GM21737 (cell line): Measurements from ENCODE around the gene AQP10.
A peak's percentile ranks its signal among the peaks of the same experiment; 100 is the strongest.
"Not testable (repeated sequence)": the region's sequence is repeated elsewhere in the genome, so short reads cannot be mapped to it uniquely, and the experiment has no call there.

Experiments used
- ATAC-seq: cut with Tn5 transposase; IDR thresholded peaks from one replicate; pipeline ENCODE4 v1.9.1; 2021; ENCODE audit warnings: mild to moderate bottlenecking, moderate library complexity; ENCODE audit not compliant: unreplicated experiment

The AQP10 gene

DNA sequence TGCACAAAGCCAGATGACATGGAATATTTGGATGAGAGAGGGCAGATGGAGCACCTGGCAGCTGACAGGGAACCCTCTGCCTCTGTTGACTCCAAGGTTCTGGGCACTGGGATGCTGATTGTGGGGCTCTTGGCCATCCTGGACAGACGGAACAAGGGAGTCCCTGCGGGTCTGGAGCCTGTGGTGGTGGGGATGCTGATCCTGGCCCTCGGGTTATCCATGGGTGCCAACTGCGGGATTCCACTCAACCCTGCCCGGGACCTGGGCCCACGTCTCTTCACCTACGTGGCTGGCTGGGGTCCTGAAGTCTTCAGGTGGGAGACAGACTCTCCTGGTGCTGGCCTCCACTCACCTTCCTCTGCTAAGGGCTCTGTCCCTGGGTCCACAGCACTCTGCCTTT, 2.6 kb downstream of the AQP10 start:
- no peak for ATAC-seq

DNA sequence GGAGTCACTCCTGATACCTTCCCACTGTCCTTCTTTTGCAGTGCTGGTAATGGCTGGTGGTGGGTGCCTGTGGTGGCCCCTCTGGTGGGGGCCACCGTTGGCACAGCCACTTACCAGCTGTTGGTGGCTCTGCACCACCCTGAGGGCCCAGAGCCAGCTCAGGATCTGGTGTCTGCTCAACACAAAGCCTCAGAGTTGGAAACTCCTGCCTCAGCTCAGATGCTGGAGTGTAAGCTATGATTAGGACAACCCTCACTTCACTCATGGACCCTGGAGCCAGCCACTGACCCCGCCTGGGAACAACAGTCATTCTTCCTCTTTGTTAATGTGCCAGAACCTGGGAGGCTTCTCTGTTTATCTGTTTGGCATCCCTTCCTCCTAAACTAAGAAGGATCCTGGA, 3.3 kb downstream of the AQP10 start:
- ATAC-seq: no peak

DNA sequence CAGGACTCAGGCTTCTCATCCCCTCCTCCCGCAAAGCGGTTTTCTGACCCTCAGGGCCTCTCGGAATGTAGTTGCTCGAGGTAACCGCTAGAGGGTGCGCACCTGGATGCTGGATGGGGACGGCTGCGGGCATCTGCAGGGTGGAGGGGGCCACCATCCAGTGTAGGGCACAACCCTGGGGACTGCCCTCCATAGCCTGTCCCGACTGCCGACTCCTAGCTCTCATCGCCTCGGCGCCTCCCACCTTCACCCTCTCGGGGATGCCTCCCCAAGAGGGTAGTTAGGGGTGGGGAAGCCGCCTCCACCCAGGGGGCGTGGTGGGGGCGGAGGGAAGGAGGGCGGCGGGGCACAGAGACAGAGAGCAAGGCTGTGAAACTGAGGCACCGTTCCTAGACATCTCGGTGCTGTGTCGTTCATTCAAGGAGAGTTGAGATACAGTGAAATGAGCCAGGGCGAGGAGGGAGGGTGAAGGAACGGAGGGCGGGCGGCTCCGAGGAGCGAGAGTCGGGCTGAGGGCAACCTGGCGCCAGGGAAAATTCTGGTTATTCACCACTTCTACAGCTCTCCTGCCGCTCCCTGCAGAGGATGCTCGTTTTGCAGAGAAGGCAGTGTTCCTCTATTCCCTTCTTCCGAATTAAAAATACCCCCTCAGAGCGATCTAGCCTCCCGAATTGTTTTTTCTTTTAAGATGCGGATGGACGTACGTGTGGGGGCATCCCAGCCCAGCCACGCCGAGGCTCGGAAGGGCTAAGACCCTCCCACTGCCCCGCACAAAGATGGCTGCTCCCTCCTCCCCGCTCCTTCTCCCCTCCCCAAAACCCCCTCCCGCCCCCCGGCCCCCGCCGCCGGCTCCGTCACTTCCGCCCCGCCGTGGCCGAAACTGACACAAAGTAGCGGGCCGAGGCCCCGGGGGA, 4.0 kb downstream of the AQP10 start, which contains the start of gene ATP8B2:
Gene ATP8B2 (plus strand): TSS at position 857 of the 914 bp plus-strand sequence. CDS start 2,617 bp downstream, outside the sequence.
- ATAC-seq: peak; percentile 39

DNA sequence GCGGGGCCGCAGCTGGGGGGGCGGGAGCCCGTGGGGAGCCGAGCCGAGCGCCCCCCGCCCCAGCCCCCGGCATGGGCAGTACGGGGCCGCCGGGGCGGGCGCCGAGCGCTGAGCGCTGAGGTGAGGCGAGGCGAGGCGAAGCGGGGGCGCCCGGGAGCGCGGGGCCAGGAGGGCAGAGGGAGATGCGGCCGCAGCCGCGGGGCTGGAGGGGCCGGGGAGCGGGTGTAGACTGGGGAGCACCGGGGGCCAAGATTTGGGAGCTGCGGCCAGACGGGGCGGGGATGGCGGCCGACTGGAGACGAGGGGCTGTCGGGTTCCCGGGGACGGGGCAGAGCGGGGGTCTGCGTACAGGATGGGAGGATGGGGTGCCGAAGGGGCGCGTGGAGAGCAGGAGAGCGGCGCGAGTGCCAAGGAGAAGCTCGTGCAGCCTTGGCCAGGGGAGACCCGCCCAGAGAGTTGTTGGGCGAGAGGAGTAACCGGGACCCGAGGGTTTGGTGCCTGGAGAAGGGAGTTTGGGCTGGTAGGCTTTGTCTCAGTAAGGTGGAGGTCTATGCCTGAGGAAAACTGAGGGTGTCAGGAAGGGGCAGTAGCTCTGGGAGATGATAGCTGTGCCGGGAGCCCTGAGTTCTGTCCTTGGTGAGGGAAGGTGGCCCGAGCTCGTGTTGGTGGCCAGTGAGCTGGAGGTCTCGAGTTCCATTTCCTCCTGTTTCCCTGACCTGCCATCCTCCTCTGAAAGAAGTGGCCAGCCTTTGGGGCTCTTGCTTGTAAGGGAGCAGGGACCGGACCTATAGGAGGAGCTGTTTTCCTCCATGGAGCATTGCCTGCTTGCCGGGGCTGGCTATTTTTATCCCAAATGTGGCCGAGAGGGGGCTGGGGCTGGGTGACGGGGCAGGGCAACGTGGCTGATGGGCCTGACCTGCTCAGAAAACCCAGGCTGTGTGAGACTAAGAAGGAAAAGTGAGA, 5.0 kb downstream of the AQP10 start:
- ATAC-seq: no peak

DNA sequence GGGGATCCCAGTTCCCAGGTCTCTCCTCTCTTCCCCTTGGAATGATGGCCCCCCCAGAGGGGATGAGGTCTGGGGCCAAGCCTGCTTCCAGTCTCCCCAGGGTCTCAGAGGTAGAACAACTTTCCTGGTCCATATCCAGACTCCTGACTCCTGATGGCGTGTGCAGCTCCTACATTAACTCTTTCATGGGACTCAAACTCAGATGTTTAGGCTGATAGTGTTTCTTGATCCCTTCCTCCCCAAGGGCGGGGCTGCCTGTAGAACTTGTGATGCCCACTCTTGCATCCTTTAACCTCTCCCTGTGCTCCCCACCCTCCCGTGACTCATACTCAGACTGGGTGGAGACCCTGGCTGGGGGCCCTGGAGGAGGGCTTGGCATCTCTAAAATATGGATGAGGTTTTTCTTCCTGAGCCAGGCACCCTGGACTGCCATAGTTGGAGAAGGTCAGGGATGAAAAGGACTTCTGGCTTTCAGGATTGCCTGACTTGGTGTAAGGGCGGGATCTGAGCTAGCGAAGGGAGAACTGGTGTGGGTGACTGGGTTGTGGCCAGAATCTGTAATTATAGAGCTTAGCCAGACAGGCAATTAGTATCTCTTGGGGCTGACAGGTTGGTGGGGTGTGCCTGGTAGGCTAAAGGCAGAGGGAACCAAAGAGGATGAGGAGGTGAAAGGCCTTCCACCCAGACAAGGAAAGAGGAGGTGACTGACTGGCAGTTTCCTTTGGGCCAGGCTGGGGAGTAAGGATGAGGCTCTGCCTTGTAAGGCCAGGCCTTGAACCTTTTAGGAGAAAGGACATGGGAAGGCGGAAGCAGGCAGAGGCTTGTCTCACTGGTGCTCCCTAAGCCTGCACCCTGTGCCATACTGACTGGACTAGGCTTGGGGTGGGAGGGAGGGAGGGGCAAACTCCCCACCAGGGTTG, 5.9 kb downstream of the AQP10 start:
- ATAC-seq: no peak

DNA sequence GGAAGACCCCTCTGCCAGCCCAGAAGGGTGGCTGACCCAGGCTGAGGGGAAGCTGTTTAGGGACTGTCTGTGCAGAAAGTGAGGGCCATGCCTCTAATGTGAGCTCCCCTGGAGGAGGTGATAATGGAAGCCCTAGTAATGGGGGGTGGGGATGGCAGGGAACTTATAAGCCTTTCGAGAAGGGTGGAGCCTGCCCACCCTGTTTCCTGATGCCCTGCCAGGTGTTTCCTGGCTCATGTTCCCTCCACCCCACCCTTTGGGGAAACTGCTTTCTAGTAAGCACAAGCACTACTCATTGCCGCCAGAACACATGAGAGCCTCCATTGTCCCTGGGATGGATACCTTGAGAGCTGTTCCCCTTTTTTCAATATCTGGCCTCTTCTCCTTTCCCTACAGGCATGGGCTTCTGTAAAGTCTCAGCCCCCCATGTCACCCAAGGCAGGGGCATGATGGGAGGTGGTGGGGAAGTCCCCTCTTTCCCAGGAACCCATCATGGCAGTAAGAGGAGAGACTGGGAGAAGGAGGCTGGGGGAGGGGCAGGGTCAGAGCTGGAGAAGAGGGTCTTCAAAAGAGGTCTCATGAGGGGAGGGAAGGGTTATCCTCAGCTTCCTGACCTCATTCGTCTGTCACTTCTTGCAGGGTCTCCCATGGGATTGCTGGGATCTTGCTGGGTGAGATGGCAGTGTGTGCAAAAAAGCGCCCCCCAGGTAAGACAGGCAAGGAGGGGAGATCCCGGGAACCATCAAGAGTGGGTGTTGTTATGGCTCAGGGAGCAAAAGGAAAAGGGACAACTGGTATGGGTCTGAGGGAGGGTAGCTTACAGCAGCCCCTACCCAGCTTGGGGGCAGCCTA, 6.8 kb downstream of the AQP10 start:
- ATAC-seq: no peak

DNA sequence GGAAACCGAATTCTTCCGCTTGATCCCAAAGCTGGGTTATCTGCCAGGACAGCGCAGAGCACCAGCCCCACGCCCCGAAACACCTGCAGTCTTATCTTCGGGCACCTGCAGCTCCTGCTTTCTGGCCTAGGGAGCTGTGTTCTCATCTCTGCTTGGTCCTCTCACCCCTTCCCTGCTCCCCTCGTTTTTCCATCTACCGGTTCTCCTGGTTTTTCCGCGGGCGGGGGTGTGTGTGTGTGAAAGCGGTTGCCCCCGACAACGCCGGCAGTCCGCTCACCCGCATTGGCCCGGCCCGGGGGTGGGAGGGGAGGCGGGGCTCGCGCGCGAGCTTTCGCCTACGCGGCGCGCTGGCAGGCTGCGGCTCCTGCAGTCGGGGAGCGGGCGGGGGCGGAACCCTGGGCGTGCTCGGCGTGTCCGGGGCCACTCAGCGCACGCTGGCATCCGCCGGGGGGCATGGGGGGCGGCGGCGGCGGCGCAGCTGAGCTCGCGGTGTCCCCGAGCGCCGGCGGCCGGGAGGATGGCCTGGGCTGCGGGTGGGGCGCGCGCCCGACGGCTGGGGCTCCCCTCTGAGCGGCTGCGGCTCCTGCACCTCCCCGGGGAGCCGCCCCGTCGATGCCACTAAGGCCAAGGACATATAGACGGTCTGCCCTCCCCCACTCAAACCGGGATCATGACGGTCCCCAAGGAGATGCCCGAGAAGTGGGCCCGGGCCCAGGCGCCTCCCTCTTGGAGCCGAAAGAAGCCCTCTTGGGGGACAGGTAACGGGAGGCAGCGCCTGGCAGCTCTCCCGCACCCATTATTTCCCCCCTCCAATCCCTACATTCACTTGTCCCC, 7.6 kb downstream of the AQP10 start:
- no peak for ATAC-seq

DNA sequence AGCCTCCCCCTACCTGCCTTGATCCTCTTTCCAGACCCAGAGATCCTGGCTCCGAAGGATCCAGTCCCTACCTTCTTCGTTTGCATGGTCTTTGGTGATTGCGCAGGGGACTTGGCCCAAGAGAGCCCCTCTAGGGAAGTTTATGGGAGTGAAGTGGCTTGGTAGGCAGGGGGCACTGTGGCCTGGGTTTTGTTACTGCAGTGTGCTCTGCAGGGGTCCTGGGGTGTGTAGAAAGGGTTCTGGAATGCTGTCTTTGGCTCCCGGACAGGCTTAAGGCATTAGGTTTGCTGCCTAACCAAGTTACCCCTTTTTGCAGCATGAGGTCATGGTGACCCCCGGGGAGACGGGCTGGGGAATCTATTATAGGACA, 8.2 kb downstream of the AQP10 start:
- no peak for ATAC-seq

DNA sequence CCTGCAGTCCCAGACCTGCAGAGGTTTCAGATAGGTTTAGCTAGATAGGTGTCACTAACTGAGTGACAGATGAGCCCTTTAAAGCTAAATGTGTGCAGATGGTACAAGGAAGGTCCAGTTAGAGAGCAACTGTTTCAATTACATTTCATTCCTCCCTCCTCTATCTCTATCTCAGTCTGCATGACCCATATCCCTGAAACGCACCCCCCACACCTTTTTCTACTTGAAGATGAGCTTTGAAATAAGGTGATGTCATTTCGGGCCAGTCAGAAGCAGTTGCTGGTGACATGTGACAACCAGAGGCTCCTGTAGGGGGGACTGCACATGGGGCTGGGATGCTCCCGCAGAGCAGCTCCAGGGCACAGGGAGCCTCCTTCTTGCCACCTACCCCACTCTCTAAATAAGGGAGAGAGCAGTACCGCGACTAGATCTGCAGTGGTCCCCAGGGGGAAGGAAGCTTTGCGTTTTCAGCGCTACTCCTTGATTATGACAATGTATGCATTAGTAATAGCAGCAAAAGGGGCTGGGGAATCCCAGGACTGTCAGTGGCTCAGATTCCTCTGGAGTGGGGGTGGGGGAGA, 8.7 kb downstream of the AQP10 start:
- no peak for ATAC-seq

DNA sequence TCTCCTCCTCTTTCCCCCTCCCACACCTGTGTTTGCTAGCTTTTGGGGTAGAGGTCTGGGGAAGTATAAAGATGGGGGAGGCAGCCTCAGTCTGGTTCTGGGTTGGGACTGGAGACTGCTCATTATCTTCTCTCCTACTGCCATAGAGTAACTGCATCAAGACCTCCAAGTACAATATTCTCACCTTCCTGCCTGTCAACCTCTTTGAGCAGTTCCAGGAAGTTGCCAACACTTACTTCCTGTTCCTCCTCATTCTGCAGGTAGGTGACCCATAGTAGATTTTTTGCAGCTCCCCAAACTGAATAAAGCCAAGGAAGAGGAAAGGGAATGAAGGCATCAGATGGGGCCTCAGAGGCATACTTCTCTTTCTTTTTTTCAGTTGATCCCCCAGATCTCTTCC, 9.8 kb downstream of the AQP10 start:
- no peak for ATAC-seq

DNA sequence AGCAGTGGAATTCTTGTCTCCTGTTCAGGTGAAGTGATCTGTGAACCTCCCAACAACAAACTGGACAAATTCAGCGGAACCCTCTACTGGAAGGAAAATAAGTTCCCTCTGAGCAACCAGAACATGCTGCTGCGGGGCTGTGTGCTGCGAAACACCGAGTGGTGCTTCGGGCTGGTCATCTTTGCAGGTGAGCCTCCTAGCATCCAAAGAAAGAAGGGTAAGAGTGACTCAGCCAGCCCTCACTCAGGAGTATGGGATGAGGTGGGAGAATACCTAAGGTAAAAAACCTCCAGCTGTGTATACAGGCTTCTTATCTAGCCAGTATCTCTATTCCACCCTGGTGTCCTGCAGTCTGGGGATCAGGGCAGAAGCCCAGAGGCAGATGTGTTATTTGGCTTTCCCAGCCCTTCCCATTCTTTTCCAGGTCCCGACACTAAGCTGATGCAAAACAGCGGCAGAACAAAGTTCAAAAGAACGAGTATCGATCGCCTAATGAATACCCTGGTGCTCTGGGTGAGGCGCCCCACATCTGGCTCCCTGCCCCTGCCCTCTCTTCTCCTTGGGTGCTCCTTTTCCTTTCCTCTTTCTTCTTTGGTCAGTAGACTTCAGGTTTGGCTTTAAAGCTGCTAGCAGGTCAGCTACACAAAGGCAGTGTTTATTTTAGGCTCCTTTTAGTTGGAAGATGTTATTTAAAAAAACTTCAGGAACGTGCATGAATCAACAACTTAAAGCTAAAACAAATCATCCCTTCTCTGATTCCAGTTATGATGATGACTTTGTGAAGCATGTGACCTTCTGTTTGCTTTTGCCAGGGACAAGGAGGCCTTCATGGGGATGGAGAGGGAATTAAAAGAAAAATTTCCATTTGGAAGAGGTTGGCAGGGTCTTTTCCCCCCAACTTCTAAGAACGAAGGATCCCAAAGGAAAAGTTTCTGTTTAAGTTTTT, 13.5 kb downstream of the AQP10 start:
- ATAC-seq: no peak

DNA sequence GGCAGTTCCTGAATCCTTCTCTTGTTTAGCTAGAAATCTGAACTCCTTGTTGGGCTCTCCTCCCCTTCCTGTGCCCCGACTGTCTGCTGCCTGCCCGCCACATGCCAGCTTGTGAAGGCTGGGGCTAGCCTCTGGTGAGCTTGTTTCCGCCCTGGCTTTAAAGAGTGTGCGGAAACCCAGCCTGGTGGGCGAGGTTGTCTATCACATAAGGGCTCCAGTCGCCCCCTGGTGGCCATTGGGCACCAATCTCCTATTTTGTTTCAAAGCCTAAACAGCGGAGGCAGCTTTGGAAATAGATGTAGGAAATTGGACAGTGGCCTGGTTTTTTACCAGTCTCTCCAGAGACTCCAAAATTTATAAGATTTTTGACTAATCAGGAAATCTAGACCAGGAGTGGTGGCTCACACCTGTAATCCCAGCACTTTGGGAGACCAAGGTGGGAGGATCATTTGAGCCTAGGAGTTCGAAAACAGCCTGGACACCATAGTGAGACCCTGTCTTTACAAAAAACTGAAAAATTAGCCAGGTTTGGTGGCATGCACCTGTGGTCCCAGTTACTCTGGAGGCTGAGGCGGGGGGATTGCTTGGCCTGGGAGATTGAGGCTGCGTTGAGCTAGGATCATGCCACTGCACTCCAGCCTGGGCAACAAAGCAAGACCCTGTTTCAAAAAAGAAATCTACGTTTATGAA, 14.3 kb downstream of the AQP10 start:
- no peak for ATAC-seq

DNA sequence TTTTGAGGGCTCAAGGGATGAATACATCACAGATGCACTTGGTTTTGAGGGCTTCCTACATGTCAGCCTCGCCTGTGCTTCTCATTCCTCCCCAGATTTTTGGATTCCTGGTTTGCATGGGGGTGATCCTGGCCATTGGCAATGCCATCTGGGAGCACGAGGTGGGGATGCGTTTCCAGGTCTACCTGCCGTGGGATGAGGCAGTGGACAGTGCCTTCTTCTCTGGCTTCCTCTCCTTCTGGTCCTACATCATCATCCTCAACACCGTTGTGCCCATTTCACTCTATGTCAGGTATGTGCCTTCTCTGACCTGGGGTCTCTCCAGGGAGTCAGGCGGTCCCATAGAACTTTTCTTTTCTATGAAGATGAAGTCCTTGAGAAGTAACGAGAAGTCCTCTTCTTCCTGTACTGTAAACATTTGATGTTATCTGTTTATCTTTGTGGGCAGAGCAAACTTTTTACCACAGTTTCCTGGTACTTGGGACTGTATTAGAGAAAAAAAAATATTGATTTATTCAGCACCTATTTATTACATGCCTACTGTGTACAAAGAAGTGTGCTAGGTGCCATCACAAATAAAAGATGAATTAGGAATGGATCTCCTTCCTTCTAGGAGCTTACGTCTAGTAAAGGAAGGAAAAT, 16.5 kb downstream of the AQP10 start:
- ATAC-seq: no peak

DNA sequence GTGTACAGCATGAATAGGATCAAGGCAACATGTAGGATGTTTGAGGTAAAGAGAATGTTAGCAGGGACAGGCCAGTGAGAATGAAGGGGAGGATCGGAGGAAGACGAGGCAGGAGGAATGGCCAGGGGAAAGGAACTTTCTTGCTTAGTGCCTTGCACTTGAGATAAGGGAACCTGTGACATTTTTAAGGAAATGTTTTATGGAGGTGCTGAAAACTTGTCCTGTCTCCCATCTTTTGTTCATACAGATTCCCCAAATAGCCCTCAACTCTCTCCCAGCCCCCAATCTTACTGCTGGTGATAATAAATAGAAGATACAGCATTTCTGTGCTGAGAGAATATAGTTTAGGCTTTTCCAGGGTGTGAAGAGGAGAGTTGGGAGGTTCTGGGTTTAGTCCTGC, 18.0 kb downstream of the AQP10 start:
- no peak for ATAC-seq

DNA sequence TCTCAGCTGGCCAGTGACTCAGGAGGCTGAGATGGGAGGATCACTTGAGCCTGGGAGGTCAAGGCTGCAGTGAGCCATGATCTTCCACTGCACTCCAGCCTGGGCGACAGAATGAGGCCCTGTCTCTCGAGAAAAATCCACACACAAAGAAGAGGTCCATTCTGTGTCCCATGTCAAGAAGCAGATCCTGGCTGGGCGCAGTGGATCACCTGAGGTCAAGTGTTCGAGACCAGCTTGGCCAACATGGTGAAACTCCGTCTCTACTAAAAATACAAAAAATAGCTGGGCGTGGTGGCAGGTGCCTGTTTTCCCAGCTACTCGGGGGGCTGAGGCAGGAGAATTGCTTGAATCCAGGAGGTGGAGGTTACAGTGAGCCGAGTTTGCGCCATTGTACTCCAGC, 20.5 kb downstream of the AQP10 start:
- not testable (repeated sequence) for ATAC-seq

DNA sequence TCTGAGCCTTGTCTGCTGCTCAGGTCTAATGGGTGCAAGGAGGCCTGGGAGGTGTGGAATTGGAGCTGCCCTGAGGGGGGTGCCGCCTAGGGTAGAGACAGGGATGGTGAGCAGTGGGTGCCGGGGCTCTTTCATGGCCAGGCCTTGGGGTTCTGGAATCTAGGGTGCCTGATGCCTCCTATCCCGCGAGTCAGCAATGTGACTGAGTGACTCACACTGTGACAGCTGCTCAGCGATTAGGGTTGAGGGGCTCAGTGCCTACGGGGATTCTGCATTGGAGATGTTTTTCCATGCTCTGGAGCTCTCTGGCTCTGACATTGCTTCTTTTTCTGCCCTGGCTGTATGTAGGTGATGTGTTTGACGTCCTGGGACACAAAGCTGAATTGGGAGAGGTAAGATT, 21.2 kb downstream of the AQP10 start:
- ATAC-seq: no peak
